GM21381 (cell line): Measurements from ENCODE around the gene DTNB.

Source experiments
- ATAC-seq: cut with Tn5 transposase; IDR thresholded peaks from one replicate; pipeline ENCODE4 v1.9.1; 2021; ENCODE audit warnings: mild to moderate bottlenecking, moderate library complexity; ENCODE audit not compliant: unreplicated experiment

Gene DTNB

DNA sequence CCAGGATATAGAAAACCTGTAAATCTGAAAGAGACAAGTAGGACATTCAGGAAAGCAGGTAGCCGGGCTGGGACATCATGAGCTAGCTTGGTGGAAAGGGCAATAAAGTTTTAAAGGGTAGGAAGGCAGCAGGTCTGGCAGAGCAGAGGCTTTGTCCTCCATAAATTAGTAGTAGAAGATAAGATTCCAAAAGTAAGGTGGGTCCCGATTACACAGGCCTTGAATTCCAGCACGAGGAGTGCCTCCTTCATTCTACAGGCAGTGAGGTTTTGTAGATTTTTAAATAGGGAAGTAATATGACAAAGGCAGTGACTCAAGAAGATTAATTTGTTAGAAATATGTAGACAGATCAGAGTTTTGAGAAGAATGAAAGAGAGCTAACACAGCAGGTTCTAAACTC, 160.7 kb downstream of the DTNB start:
- ATAC-seq, result no peak

DNA sequence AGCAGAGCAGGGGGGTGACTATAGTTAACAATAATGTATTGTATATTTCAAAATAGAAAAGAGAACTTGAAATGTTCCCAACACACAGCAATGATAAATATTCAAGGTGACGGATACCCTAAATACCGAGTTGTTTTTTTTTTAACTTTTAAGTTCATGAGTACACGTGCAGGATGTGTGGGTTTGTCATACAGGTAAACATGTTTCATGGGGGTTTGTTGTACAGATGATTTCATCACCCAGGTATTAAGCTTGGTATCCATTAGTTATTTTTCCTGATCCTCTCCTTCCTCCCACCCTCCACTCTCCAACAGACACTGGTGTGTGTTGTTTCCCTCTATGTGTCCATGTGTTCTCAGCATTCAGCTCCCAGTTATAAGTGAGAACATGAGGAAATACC, 167.2 kb downstream of the DTNB start:
- no peak for ATAC-seq

DNA sequence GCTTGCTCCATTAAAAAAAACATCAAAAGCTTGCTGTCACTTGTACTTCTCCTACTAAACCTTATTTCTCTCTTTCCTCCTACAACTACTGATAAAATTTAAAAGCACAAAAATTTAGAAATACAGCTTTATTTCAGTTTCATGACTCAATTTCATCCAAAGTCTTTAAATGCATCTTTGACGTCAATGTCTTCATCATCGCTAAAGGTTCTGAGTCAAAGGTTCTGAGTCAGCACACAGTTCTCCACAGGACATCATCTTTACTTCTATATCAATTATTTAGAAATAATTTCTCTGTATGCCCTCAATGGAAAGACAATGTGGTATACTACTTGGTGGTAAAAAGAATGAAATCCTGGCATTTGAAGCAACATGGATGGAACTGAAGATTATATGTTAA, 167.8 kb downstream of the DTNB start:
- ATAC-seq, result no peak

DNA sequence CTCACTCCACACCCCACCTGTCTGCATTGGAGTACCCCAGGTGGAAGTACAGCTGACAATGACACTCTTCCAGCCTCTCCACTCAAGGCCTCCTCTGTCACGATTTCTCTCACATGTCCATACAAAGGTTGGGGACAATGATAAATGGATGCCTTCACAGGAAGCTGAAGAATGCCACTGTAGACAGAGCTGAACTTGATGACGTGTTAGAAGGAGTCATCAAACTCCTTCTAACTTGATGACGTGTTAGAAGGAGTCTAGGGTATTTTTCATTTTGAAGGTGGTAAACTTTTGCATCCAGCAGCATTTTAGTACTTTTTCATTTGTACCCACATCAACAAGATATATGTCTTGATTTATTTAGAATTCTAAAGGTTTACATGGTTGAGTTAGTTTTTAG, 168.2 kb downstream of the DTNB start:
- ATAC-seq, result no peak

DNA sequence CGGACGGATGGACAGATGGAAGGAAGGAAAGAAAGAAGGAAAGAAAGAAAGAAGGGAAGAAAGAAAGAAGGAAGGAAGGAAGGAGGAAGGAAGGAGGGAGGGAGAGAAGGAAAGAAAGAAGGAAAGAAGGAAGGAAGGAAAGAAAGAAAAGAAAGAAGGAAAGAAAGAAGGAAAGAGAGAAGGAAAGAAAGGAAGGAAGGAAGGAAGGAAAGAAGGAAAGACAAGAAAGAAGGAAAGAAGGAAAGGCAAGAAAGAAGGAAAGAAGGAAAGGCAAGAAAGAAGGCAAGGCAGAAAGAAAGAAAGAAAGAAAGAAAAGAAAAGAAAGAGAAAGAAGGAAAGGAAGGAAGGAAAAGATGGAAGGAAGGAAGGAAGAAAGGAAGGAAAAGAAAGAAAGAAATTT, 169.1 kb downstream of the DTNB start:
- ATAC-seq, result no peak

DNA sequence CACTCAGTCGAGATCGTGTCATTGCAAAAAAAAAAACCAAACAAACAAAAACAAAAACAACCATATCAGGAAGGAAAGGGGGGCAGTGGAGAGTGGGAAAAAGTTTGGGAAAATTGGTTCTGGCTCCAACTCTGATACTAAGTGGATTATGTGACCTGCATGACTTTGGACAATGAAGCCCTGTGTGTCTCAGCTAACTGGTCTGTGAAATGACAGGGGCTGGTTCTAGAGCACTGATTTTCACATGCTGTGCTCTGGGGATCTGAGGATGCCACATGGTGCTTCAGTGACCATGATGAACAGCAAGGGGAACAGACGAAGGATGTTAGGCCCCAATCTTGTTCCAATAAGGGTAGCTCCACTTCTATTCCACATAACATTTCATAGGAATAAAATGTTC, 174.2 kb downstream of the DTNB start:
- no peak for ATAC-seq

DNA sequence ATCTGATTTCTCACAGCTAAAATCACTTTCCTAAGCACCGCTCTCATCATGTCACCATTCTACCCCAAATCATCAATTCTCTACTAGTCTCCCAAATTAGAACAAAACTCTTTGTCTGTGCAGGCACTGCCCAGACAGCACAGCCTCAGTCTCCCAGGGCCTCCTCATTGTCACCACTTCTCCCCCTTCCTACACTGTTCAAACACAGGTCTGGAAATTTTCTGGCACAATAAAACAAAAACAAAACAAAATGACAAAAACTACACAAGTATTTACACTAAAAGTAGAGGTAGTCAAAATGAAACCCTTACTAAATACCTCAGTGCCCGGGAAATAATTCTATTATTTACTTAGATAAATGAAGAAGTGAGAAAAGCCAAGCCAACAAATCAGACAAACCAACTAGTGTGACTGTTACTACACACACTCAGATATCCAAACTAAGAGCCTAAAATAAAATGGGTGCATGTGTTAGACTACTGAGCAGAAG, 175.4 kb downstream of the DTNB start:
- ATAC-seq, result no peak

DNA sequence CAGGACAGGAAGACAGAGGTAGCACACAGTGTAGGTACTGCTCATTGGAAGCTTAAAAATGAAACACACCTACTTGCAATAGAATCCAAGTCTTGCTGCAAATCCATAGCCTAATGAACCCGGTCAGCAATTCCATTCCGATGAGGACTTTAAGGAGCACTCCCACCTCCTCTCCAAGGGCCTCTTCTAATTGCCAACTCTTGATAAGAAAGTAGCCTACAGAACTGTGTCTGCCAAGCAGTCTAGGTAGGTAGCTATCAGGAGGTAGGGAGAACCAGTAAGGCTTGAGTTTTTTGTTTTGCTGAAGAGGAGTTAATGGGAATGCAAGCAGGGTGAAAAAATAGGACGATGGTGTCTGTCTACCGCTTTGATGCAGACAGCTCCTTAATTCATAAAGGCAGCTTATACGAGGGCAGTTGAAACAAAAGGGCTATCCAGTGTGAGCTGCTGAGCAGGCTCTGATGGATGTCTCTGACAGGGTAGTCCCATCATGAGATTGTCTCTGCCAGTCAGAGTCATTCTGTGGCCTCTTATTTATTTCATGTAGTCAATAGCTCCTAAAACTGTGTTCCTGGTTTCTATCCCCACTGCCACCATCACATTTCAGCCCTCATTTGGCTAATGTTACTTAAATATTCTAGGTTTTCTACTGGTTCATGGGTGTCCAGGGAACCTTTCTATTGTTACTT, 176.0 kb downstream of the DTNB start:
- no peak for ATAC-seq

DNA sequence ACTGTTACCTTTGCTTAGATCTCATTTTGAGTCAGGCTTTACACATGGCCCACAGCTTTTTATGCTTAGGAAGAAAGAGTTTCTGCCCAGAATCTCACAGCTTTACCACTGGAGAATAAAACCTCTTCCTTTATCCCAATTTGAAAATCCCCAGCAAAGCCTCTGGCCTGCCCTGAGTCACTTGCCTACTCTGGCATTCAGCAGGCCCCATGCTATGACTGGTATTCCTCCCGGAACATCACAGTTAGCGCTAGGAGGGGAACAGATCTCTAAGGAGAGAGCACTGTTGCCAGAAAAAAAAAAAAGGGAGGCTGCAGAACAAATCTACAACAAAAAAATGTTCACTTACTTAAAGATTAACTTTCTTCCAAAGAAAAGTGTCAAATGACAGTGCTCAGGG, 178.8 kb downstream of the DTNB start:
- no peak for ATAC-seq

DNA sequence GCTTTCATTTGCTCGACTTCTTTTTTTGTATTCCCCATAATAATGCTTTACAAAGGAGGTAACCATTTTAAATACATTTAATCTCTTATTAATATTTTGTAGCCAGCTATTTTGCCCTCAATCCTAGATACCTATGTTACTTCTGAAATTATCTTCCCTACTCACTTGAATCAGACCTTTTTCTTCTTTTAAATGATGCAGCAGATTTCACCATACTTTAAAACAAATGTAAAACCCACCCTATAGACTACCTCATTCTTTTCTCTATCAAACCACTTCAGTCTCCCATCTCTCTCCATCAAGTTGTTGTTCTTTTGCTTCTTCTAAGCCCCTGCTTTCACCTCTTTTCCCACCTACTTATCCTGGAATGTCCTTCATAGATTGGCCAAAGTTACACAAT, 180.2 kb downstream of the DTNB start:
- ATAC-seq, result no peak

DNA sequence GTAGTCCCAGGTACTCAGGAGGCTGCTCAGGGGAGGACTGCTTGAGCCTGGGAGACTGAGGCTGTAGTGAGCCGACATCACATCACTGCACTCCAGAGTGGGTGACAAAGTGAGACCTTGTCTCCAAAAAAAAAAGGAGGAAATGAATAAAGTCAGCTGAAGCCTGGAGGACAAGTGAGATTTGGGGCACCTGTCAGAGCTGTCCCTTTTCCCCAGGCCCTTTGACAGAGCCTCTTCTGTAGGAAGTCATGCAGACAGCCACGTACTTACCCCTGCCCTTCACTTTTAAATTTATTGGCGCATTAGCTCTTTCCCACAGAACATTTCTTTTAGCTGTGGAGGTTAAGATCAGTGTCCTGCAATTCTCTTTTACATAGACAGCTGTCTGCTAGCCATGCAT, 180.7 kb downstream of the DTNB start:
- no peak for ATAC-seq

DNA sequence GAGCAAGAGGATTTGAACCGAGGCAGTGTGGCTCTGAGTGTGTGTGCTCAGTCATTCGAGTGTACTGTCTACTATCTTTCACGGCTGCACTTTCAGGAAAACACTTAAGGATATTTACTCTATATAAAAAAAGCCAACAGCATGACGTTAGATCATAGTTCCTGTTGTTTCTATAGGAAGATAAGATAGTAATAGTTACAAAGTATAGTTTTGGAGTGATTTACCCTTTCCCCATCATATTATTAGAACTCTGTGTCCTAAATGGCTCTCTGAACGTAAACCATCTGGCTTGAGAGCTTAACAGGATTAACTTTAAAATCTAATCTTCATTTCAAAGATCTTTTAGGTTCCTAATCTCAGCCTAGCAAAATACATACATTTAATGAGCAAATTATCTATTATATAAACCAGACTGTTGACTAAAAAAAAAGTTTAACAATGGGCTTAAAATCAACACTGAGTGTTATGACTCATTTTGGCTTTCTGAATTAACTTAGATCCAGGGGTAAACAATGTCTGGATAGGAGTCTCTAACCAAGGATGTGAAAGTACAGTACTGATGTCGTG, 181.3 kb downstream of the DTNB start:
- no peak for ATAC-seq

DNA sequence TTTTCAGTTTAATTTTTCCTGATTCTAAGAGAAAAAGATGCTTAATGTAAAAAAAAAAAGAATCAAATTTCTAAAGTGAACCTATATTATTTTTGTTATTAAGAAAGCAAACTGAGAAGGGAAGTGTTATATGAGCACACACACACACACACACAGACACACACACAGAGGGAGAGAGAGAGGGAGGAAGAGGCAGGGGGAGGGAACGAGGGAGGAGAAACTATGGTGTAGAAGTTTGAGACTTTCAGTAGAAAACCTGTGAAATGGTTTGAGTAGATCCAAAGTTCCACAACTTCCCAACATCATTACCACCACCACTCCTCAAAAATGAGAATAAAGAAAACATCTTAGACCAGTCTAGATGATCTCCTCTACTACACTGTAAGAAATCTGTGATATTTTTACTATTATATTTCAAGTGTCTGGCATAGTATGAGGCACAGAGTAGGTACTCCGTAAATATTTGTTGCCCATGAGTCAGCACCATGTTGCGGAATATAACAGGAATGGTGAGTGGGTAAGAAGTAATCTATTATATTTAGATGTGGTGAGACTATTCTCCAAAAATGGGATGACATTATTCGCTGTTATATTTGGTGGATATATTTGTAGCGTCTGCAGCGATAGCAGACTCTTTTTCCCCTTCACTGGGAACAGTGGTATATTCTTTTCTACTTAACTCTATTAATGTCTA, 182.2 kb downstream of the DTNB start:
- ATAC-seq, result no peak

DNA sequence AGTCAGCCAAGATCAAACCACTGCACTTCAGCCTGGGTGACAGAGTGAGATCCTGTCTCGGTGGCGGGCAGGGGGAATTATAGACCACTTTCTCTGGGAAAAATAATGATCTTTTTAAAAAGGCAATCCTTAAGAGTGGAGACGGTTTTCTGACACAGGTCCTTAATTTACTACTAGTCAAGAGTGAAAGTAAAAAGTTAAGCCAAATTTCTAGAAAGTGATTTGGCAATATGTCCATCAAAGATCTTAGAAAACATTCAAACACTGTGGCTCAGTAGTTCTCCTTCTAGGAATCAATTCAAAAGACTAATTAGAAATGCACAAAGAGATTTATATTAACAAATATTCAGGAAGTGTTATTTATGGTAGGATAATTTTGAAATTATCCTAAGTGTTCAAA, 183.2 kb downstream of the DTNB start:
- ATAC-seq, result no peak

DNA sequence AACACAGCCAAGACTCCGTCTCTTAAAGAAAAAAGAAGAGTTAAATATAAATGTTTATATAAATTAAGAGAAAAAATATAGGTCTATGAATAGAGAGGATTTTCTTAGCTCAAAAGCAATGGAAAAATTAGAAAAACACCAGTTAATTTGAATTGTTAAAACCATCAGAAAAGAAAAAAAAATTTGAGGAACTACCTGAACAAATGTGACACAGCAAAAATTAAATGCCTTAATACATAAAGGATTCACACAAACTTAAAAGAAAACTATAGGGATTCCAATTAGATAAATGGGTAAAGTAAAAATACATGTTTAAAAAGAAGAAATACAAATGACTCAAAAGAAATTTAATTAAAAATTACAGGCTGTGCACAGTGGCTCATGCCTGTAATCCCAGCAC, 183.7 kb downstream of the DTNB start:
- ATAC-seq, result no peak

DNA sequence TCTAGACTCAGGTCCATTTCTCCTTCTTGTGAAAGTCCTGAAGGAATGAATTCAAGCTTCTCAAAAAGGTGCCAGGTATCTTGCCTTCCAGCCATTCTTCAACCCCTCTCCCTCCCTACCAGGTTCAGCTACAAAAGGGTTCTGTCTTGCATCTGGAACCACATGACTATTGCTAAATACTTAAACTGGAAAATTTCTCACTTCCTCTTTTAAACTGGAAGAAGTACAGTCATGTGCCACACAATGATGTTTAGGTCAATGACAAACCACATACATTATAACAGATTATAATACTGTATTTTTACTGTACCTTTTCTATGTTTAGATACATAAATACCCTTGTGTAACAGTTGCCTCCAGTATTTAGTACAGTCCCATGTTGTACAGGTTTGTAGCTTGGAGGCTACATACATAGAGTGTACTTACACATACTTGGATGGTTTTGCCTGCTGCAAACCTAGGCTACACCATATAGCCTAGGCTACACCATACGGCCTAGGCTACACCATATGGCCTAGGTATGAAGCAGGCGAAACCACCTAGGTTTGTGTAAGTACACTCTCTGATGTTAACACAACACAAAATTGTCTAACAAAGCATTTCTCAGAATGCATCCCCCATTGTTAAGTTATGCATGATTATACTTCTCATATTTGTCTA, 189.6 kb downstream of the DTNB start:
- ATAC-seq, result no peak

DNA sequence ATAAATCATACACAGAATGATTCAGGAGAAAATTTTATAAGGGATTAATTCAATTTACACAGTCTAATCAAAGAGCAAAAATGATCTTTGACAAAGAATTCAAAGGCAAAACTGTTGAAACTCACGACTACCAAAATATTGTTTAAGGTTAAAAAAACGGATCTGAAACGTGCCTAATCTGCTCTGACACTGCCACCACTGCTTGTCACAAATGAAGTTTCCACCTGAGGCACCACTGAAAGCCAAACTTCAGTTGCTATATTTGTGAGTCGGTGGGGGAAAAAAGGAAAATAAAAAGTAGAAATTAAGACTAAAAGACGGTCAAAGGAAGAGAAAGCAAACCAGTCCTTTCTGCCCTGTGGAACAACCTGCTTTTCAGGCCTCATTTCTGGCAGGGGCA, 191.0 kb downstream of the DTNB start:
- no peak for ATAC-seq

DNA sequence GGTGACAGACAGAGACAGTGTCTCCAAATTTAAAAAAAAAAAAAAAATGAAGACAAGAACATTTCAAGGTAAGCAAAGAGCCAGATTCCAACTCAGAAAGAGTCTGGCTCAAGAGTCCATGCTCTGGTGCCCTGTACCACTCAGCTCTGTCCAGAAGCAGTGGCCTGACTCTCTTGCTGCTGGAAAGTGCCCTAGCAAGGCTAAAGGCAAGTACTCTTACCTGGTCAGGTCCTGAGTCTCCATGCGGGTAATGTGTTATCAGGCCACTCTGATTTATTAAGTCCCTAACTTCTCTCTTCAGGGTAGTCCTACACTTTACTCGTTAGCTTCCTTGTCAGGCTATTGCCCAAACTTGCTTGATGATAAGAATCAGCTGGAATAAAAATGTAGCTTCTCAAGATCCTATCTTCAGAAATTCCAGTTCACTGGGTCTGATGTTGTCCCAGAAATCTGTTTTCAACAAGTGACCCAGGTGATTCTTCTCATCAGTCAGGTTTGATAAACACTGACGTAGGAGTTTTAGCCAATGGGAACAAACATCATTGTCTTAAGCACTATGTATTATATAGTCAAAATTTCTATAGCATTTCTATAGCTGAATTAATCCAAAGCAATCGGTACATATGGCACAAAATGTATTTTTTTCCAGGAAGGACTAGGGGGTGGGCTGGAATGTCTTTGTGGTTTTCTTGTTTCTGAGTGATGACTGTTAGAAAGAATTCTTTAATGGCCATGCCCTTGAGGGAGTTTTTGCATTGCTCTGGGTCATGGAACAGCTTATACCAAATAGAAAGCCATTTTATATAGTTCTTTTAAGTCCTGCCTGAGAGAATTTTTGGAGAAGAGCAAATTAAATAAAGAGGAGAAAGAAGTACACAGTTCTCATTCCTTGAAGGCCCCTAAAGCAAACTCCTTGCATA, 191.7 kb downstream of the DTNB start:
- no peak for ATAC-seq

DNA sequence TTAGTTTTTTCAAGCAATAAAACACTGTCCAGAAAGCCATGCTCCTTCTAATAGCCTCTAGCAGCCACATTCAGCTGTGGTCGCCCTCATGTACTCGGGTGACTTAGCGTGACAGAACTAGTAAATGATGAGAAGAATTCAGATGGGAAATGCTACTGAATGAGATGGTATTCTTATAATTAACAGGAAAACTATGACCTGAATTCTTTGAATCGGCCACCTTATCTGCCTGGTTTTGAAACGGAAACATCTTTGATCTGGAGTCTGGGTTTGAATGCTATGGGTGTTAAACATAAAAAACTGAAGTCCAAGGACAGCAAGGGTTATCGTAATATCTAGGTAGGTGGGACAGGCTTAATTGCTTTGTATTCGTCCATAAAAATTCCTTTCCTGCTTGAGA, 192.8 kb downstream of the DTNB start:
- no peak for ATAC-seq

DNA sequence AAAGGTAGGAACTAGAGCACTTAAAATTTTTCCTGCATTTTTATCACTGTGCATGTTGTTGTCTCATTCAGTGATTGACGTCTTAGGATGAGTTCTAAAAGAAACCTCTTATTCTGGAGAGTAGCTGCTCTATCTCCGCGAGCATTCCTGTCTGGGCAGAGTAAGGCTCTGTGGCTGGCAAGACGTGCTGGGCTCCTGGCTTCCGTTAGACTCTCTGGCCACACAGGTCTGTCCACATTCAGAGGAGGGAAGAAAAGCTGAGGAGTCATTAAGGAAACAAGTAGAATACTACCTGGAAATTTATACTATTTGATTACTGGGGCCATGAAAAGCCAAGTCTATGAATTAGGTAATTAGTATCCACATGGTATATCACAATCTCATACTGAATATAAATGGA, 193.6 kb downstream of the DTNB start:
- ATAC-seq, result no peak

DNA sequence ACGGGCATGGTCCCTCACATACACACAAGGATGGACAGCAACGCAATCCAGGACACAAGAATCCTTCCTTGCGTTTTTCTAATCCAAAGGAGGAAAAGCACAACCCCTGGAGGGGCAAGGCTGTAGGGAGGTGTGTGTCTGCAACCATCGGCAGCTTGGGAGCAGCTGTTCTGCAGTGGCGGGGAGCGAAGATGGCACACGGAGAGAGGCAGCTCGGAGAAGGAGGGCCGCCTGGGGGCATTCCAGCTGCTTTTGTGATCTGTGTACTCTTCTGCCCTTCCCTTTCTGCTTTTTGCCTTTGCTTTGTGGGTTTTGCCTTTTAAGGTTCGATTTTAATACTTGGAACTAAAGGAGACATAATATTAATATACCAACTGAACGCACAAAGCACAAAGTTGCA, 194.6 kb downstream of the DTNB start:
- ATAC-seq, result no peak
